ENCODE results near the gene MAP3K13. TPM values are rescaled to one million over a fixed set of nuclear protein-coding genes. Genes with fewer than 3 reads are reported as not detected.
"Not testable (repeated sequence)": the region's sequence is repeated elsewhere in the genome, so short reads cannot be mapped to it uniquely, and the experiment has no call there.

MAP3K13 gene
- total and polyA plus RNA-seq, 2 donors: 11.3 to 34.5 TPM

- Histone ChIP-seq H3K36me3 (ENCODE audit: control insufficient read depth in 2 of 2, insufficient read depth in 2 of 2, low read length in 1 of 2) (no peaks in the 10 kb centered on the region), H3K4me1 (ENCODE audit: control insufficient read depth in 2 of 2, insufficient read depth in 2 of 2, low read length in 2 of 2) (no peaks in the 10 kb centered on the region), H3K27ac (ENCODE audit: low read depth in 1 of 2, low read length in 1 of 2) (no peak overlapping the region), H3K27me3 (ENCODE audit: control insufficient read depth in 2 of 2, insufficient read depth in 1 of 2, low read length in 1 of 2) (no peaks in the 10 kb centered on the region), H3K9me3 (ENCODE audit: control insufficient read depth in 2 of 2, insufficient read depth in 1 of 2, low read length in 1 of 2) (no peaks in the 10 kb centered on the region), H3K4me3 (ENCODE audit: low read length in 2 of 2) (no peak overlapping the region)
- DNase-seq (ENCODE audit: low read depth in 6 of 9, low spot score in 9 of 9): no peak
- WGBS: over 99% methylated on average over 2 of the region's 2 CpGs
Measured at GRCh38 chr3:185444329-185444728, 81.4 kb downstream of the MAP3K13 start.

- H3K27me3 ChIP-seq (ENCODE audit: control insufficient read depth in 2 of 2, insufficient read depth in 1 of 2, low read length in 1 of 2): no peaks in the 10 kb centered on the region
- H3K9me3 ChIP-seq (ENCODE audit: control insufficient read depth in 2 of 2, insufficient read depth in 1 of 2, low read length in 1 of 2): no peaks in the 10 kb centered on the region
- no peaks in the 10 kb centered on the region for H3K36me3 ChIP-seq (ENCODE audit: control insufficient read depth in 2 of 2, insufficient read depth in 2 of 2, low read length in 1 of 2)
- no peak overlapping the region for H3K4me3 ChIP-seq (ENCODE audit: low read length in 2 of 2)
- no peak for DNase-seq (ENCODE audit: low read depth in 6 of 9, low spot score in 9 of 9)
- H3K27ac ChIP-seq (ENCODE audit: low read depth in 1 of 2, low read length in 1 of 2): no peak overlapping the region
- no peaks in the 10 kb centered on the region for H3K4me1 ChIP-seq (ENCODE audit: control insufficient read depth in 2 of 2, insufficient read depth in 2 of 2, low read length in 2 of 2)
Measured at GRCh38 chr3:185448107-185448506, 85.2 kb downstream of the MAP3K13 start.

- H3K4me1 ChIP-seq (ENCODE audit: control insufficient read depth in 2 of 2, insufficient read depth in 2 of 2, low read length in 2 of 2); H3K4me3 ChIP-seq (ENCODE audit: low read length in 2 of 2); H3K9me3 ChIP-seq (ENCODE audit: control insufficient read depth in 2 of 2, insufficient read depth in 1 of 2, low read length in 1 of 2); H3K27me3 ChIP-seq (ENCODE audit: control insufficient read depth in 2 of 2, insufficient read depth in 1 of 2, low read length in 1 of 2); H3K36me3 ChIP-seq (ENCODE audit: control insufficient read depth in 2 of 2, insufficient read depth in 2 of 2, low read length in 1 of 2); DNase-seq (ENCODE audit: low read depth in 6 of 9, low spot score in 9 of 9); H3K27ac ChIP-seq (ENCODE audit: low read depth in 1 of 2, low read length in 1 of 2): not testable (repeated sequence)
- WGBS: 98% methylated on average over 8 of the region's 8 CpGs
Measured at GRCh38 chr3:185451432-185451831, 88.5 kb downstream of the MAP3K13 start.

- Histone ChIP-seq H3K4me3 (ENCODE audit: low read length in 2 of 2) (no peak overlapping the region), H3K27me3 (ENCODE audit: control insufficient read depth in 2 of 2, insufficient read depth in 1 of 2, low read length in 1 of 2) (no peaks in the 10 kb centered on the region), H3K36me3 (ENCODE audit: control insufficient read depth in 2 of 2, insufficient read depth in 2 of 2, low read length in 1 of 2) (no peaks in the 10 kb centered on the region), H3K4me1 (ENCODE audit: control insufficient read depth in 2 of 2, insufficient read depth in 2 of 2, low read length in 2 of 2) (no peaks in the 10 kb centered on the region), H3K9me3 (ENCODE audit: control insufficient read depth in 2 of 2, insufficient read depth in 1 of 2, low read length in 1 of 2) (no peaks in the 10 kb centered on the region), H3K27ac (ENCODE audit: low read depth in 1 of 2, low read length in 1 of 2) (no peak overlapping the region)
- WGBS: 92% methylated on average over 2 of the region's 2 CpGs
- no peak for DNase-seq (ENCODE audit: low read depth in 6 of 9, low spot score in 9 of 9)
Measured at GRCh38 chr3:185457376-185457775, 94.4 kb downstream of the MAP3K13 start.

- no peaks in the 10 kb centered on the region for H3K9me3 ChIP-seq (ENCODE audit: control insufficient read depth in 2 of 2, insufficient read depth in 1 of 2, low read length in 1 of 2)
- H3K4me1 ChIP-seq (ENCODE audit: control insufficient read depth in 2 of 2, insufficient read depth in 2 of 2, low read length in 2 of 2): no peaks in the 10 kb centered on the region
- H3K36me3 ChIP-seq (ENCODE audit: control insufficient read depth in 2 of 2, insufficient read depth in 2 of 2, low read length in 1 of 2): no peaks in the 10 kb centered on the region
- 88% methylated on average over 5 of the region's 5 CpGs for WGBS
- DNase-seq (ENCODE audit: low read depth in 6 of 9, low spot score in 9 of 9): no peak
- no peaks in the 10 kb centered on the region for H3K27me3 ChIP-seq (ENCODE audit: control insufficient read depth in 2 of 2, insufficient read depth in 1 of 2, low read length in 1 of 2)
- H3K27ac ChIP-seq (ENCODE audit: low read depth in 1 of 2, low read length in 1 of 2): no peak overlapping the region
- no peak overlapping the region for H3K4me3 ChIP-seq (ENCODE audit: low read length in 2 of 2)
Measured at GRCh38 chr3:185460309-185460708, 97.4 kb downstream of the MAP3K13 start.

- Histone ChIP-seq H3K9me3 (ENCODE audit: control insufficient read depth in 2 of 2, insufficient read depth in 1 of 2, low read length in 1 of 2) (no peaks in the 10 kb centered on the region), H3K27me3 (ENCODE audit: control insufficient read depth in 2 of 2, insufficient read depth in 1 of 2, low read length in 1 of 2) (no peaks in the 10 kb centered on the region), H3K36me3 (ENCODE audit: control insufficient read depth in 2 of 2, insufficient read depth in 2 of 2, low read length in 1 of 2) (peaks cover 0 to 3% of the 10 kb centered on the region in 2 donors), H3K4me1 (ENCODE audit: control insufficient read depth in 2 of 2, insufficient read depth in 2 of 2, low read length in 2 of 2) (no peaks in the 10 kb centered on the region), H3K27ac (ENCODE audit: low read depth in 1 of 2, low read length in 1 of 2) (no peak overlapping the region), H3K4me3 (ENCODE audit: low read length in 2 of 2) (no peak overlapping the region)
- 87% methylated on average over 6 of the region's 6 CpGs for WGBS
- no peak for DNase-seq (ENCODE audit: low read depth in 6 of 9, low spot score in 9 of 9)
Measured at GRCh38 chr3:185460719-185461350, 97.9 kb downstream of the MAP3K13 start.

GRCh38 chr3:185465471-185465870 lies 102.5 kb downstream of the MAP3K13 start:
- H3K27ac ChIP-seq (ENCODE audit: low read depth in 1 of 2, low read length in 1 of 2): no peak overlapping the region
- peaks cover 0 to 3% of the 10 kb centered on the region in 2 donors for H3K36me3 ChIP-seq (ENCODE audit: control insufficient read depth in 2 of 2, insufficient read depth in 2 of 2, low read length in 1 of 2)
- H3K27me3 ChIP-seq (ENCODE audit: control insufficient read depth in 2 of 2, insufficient read depth in 1 of 2, low read length in 1 of 2): no peaks in the 10 kb centered on the region
- no peaks in the 10 kb centered on the region for H3K4me1 ChIP-seq (ENCODE audit: control insufficient read depth in 2 of 2, insufficient read depth in 2 of 2, low read length in 2 of 2)
- no peaks in the 10 kb centered on the region for H3K9me3 ChIP-seq (ENCODE audit: control insufficient read depth in 2 of 2, insufficient read depth in 1 of 2, low read length in 1 of 2)
- 92% methylated on average over 9 of the region's 9 CpGs for WGBS
- no peak for DNase-seq (ENCODE audit: low read depth in 6 of 9, low spot score in 9 of 9)
- no peak overlapping the region for H3K4me3 ChIP-seq (ENCODE audit: low read length in 2 of 2)

GRCh38 chr3:185466123-185466522 lies 103.2 kb downstream of the MAP3K13 start:
- not testable (repeated sequence) for H3K9me3 ChIP-seq (ENCODE audit: control insufficient read depth in 2 of 2, insufficient read depth in 1 of 2, low read length in 1 of 2); H3K36me3 ChIP-seq (ENCODE audit: control insufficient read depth in 2 of 2, insufficient read depth in 2 of 2, low read length in 1 of 2); H3K4me1 ChIP-seq (ENCODE audit: control insufficient read depth in 2 of 2, insufficient read depth in 2 of 2, low read length in 2 of 2); H3K4me3 ChIP-seq (ENCODE audit: low read length in 2 of 2); H3K27ac ChIP-seq (ENCODE audit: low read depth in 1 of 2, low read length in 1 of 2); H3K27me3 ChIP-seq (ENCODE audit: control insufficient read depth in 2 of 2, insufficient read depth in 1 of 2, low read length in 1 of 2); DNase-seq (ENCODE audit: low read depth in 6 of 9, low spot score in 9 of 9)
- 94% methylated on average over 5 of the region's 5 CpGs for WGBS

GRCh38 chr3:185469542-185469941 lies 106.6 kb downstream of the MAP3K13 start:
- Histone ChIP-seq H3K9me3 (ENCODE audit: control insufficient read depth in 2 of 2, insufficient read depth in 1 of 2, low read length in 1 of 2) (no peaks in the 10 kb centered on the region), H3K36me3 (ENCODE audit: control insufficient read depth in 2 of 2, insufficient read depth in 2 of 2, low read length in 1 of 2) (peaks cover 0 to 3% of the 10 kb centered on the region in 2 donors), H3K27ac (ENCODE audit: low read depth in 1 of 2, low read length in 1 of 2) (no peak overlapping the region), H3K4me1 (ENCODE audit: control insufficient read depth in 2 of 2, insufficient read depth in 2 of 2, low read length in 2 of 2) (no peaks in the 10 kb centered on the region), H3K4me3 (ENCODE audit: low read length in 2 of 2) (no peak overlapping the region), H3K27me3 (ENCODE audit: control insufficient read depth in 2 of 2, insufficient read depth in 1 of 2, low read length in 1 of 2) (no peaks in the 10 kb centered on the region)
- no peak for DNase-seq (ENCODE audit: low read depth in 6 of 9, low spot score in 9 of 9)
- 95% methylated on average over 3 of the region's 3 CpGs for WGBS
